Ishikawa (cell line): ENCODE measurements around the gene IQSEC3.

ENCODE experiments used
- CEBPB ChIP-seq: IDR thresholded peaks from 2 replicates; pipeline ENCODE4 v1.6.1; 2012
- CREB1 ChIP-seq: IDR thresholded peaks from 2 replicates; pipeline ENCODE4 v1.6.1; 2012; ENCODE audit warnings: low read depth
- EGR1 ChIP-seq: IDR thresholded peaks from 2 replicates; pipeline ENCODE4 v1.6.1; 2012
- EP300 ChIP-seq: IDR thresholded peaks from 2 replicates; pipeline ENCODE4 v1.6.1; 2012; ENCODE audit warnings: borderline replicate concordance
- FOXM1 ChIP-seq: IDR thresholded peaks from 2 replicates; pipeline ENCODE4 v1.6.1; 2012; ENCODE audit warnings: low read depth, borderline replicate concordance
- NFIC ChIP-seq: IDR thresholded peaks from 2 replicates; pipeline ENCODE4 v1.6.1; 2012
- RAD21 ChIP-seq: IDR thresholded peaks from 2 replicates; pipeline ENCODE4 v1.6.1; 2012; ENCODE audit warnings: low read depth
- TAF1 ChIP-seq: IDR thresholded peaks from 2 replicates; pipeline ENCODE4 v1.6.1; 2012; ENCODE audit warnings: low read depth, mild to moderate bottlenecking
- TCF12 ChIP-seq: IDR thresholded peaks from 2 replicates; pipeline ENCODE4 v1.6.1; 2012; ENCODE audit warnings: low read depth
- TEAD4 ChIP-seq: IDR thresholded peaks from 2 replicates; pipeline ENCODE4 v1.6.1; 2012
- YY1 ChIP-seq: IDR thresholded peaks from 2 replicates; pipeline ENCODE4 v1.6.1; 2012; ENCODE audit warnings: low read depth
- ZBTB7A ChIP-seq: IDR thresholded peaks from 2 replicates; pipeline ENCODE4 v1.6.1; 2012; ENCODE audit warnings: low read depth
- TF ChIP-seq, protein P1 (sequence below): IDR thresholded peaks from 2 replicates; pipeline ENCODE4 v1.6.1; 2012; ENCODE audit warnings: low read depth, mild to moderate bottlenecking
- TF ChIP-seq, protein P2 (sequence below): IDR thresholded peaks from 2 replicates; pipeline ENCODE4 v1.6.1; 2012
- TF ChIP-seq, protein P3 (sequence below): IDR thresholded peaks from 2 replicates; pipeline ENCODE4 v1.6.1; 2012

IQSEC3 gene

DNA sequence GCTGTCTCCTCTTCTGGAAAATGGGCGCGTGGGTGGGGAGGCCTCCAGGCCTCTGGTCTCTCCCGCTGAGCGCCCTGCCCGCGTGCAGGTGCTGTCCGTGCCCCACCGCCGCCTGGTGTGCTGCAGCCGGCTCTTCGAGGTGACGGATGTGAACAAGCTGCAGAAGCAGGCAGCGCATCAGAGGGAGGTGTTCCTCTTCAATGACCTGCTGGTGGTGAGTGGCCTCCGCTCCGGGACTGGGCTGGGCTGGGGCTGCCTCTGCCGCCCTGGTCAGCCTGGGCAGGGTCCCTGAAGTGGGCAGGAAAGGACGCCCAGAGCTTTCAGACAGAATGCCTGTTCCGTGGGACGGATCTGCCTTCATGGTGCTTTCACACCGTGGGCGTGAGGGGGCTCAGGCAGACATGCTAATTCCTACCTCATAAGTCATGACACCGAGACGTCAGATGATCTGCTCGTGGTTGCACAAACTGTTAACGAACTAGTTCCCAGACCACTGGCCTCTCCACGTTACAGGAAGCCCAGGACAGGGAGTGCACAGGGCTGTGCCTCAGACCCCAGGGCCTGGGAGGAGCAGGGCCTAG lies 96.9 kb downstream of the IQSEC3 start:
- no peak for TF ChIP-seq TAF1
- TF ChIP-seq, protein P1, sequence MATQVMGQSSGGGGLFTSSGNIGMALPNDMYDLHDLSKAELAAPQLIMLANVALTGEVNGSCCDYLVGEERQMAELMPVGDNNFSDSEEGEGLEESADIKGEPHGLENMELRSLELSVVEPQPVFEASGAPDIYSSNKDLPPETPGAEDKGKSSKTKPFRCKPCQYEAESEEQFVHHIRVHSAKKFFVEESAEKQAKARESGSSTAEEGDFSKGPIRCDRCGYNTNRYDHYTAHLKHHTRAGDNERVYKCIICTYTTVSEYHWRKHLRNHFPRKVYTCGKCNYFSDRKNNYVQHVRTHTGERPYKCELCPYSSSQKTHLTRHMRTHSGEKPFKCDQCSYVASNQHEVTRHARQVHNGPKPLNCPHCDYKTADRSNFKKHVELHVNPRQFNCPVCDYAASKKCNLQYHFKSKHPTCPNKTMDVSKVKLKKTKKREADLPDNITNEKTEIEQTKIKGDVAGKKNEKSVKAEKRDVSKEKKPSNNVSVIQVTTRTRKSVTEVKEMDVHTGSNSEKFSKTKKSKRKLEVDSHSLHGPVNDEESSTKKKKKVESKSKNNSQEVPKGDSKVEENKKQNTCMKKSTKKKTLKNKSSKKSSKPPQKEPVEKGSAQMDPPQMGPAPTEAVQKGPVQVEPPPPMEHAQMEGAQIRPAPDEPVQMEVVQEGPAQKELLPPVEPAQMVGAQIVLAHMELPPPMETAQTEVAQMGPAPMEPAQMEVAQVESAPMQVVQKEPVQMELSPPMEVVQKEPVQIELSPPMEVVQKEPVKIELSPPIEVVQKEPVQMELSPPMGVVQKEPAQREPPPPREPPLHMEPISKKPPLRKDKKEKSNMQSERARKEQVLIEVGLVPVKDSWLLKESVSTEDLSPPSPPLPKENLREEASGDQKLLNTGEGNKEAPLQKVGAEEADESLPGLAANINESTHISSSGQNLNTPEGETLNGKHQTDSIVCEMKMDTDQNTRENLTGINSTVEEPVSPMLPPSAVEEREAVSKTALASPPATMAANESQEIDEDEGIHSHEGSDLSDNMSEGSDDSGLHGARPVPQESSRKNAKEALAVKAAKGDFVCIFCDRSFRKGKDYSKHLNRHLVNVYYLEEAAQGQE, result no peak
- TF ChIP-seq, protein P2, sequence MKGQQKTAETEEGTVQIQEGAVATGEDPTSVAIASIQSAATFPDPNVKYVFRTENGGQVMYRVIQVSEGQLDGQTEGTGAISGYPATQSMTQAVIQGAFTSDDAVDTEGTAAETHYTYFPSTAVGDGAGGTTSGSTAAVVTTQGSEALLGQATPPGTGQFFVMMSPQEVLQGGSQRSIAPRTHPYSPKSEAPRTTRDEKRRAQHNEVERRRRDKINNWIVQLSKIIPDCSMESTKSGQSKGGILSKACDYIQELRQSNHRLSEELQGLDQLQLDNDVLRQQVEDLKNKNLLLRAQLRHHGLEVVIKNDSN, result no peak
- no peak for TF ChIP-seq ZBTB7A
- no peak for TF ChIP-seq CREB1
- no peak for TF ChIP-seq FOXM1
- no peak for TF ChIP-seq RAD21
- no peak for TF ChIP-seq EP300
- no peak for TF ChIP-seq TCF12
- no peak for TF ChIP-seq YY1
- TF ChIP-seq NFIC, result no peak
- TF ChIP-seq, protein P3, sequence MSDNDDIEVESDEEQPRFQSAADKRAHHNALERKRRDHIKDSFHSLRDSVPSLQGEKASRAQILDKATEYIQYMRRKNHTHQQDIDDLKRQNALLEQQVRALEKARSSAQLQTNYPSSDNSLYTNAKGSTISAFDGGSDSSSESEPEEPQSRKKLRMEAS, result 0 out of 2 replicates have a peak, but pooled peaks have one; percentile 14
- no peak for TF ChIP-seq TEAD4
- no peak for TF ChIP-seq CEBPB
- TF ChIP-seq EGR1, result peak; percentile 44; the same call in 1 of the 2 replicates

DNA sequence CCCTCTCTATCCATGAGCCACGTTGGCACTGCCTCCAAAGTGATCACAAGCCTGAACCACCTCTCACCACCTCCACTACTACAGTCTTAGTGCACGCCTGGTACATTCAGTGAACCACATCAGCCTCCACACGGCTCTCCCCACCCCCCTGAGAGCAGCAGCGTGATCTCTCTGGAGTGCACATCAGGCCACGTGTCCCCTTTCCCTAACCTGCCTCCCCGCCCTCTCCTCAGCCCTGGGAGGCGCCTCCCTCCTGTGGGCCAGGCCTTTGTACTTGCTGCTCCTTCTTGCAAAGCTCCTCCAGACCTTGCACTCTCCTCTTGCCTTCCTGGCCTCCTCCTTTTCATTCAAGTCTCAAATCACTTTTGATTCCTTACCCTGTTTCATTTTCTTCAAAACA lies 97.6 kb downstream of the IQSEC3 start:
- TF ChIP-seq CREB1 (no peak), TAF1 (no peak), TEAD4 (no peak), YY1 (no peak), ZBTB7A (no peak), TCF12 (no peak), FOXM1 (no peak), RAD21 (no peak), EP300 (no peak), CEBPB (no peak), NFIC (no peak), EGR1 (no peak)
- TF ChIP-seq, protein P3, result peak; percentile 80
- TF ChIP-seq, protein P1, result no peak
- TF ChIP-seq, protein P2, result peak; percentile 87

DNA sequence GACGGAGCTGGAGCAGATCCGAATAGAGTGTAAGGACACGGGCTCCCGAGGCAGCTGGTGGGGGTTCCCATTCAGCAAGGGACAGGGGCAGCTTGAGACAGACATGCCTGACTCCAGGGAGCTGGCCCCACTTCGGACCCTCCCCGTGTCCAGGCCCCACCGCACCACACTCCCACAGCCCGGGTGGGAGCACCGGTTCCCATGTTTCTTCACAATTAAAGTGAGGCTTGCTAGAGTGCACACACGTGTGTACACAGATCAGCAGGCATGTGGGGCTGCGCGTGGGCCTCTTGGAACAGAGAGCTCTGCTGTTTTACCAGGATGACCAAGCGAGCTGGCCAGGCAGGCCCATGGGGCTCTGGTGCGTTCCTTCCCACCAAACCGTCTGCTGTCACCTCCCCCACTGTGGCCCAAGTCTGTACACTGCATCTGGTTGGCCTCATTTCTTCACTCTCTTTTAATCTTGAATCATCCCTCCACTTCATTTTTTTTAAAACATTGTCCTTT lies 99.3 kb downstream of the IQSEC3 start:
- TF ChIP-seq TCF12 (no peak), RAD21 (no peak), ZBTB7A (no peak), CREB1 (no peak), TEAD4 (no peak), EP300 (no peak)
- TF ChIP-seq, protein P2, result no peak
- TF ChIP-seq, protein P3, result no peak
- TF ChIP-seq, protein P1, result no peak
